Measurements from ENCODE around the gene CA4.

Gene CA4

GRCh38 chr17:60134396-60135150, 15.2 kb upstream of the CA4 start:
- DNase-seq: no peak

- DNase-seq: peak; percentile 70
These were observed 14.4 kb upstream of the CA4 start for GRCh38 chr17:60135151-60135950.

GRCh38 chr17:60135951-60136666, 13.7 kb upstream of the CA4 start:
- DNase-seq: no peak

GRCh38 chr17:60137731-60138130, 12.0 kb upstream of the CA4 start:
- DNase-seq: no peak

GRCh38 chr17:60138769-60139437, 10.9 kb upstream of the CA4 start:
- no peak for DNase-seq

- peak; percentile 65 for DNase-seq
These were observed 10.1 kb upstream of the CA4 start for GRCh38 chr17:60139438-60140285.

- DNase-seq: no peak
These were observed 8.4 kb upstream of the CA4 start for GRCh38 chr17:60141111-60142018.

GRCh38 chr17:60142872-60143499, 6.8 kb upstream of the CA4 start:
- peak; percentile 74 for DNase-seq

- no peak for DNase-seq
These were observed 4.5 kb upstream of the CA4 start for GRCh38 chr17:60145006-60145935.

GRCh38 chr17:60146206-60146605, 3.6 kb upstream of the CA4 start:
- no peak for DNase-seq

- DNase-seq: no peak
These were observed 2.1 kb upstream of the CA4 start for GRCh38 chr17:60147553-60148223.

- DNase-seq: no peak
These were observed 1.4 kb upstream of the CA4 start for GRCh38 chr17:60148373-60148772.

- DNase-seq: no peak
These were observed 1.6 kb downstream of the CA4 start for GRCh38 chr17:60151355-60151754.

- no peak for DNase-seq
These were observed 4.0 kb downstream of the CA4 start for GRCh38 chr17:60153606-60154390.

GRCh38 chr17:60154616-60155426, 5.0 kb downstream of the CA4 start:
- no peak for DNase-seq

- DNase-seq: no peak
These were observed 5.6 kb downstream of the CA4 start for GRCh38 chr17:60155427-60155814.

- no peak for DNase-seq
These were observed 6.0 kb downstream of the CA4 start for GRCh38 chr17:60155815-60156214.
